ENCODE results near the gene CCT4.
"Not testable (repeated sequence)": the region's sequence is repeated elsewhere in the genome, so short reads cannot be mapped to it uniquely, and the experiment has no call there.

CCT4 gene

GRCh38 chr2:61910603-61911002 lies 22.1 kb upstream of the CCT4 start:
- Histone ChIP-seq H3K9me3 (ENCODE audit: control insufficient read depth in 2 of 2, low read length in 2 of 2) (no peaks in the 10 kb centered on the region), H3K27me3 (ENCODE audit: control insufficient read depth in 1 of 2, insufficient read depth in 2 of 2, low read length in 2 of 2) (no peaks in the 10 kb centered on the region), H3K4me3 (ENCODE audit: low read length in 2 of 2) (no peak overlapping the region), H3K27ac (ENCODE audit: low read length) (no peak overlapping the region), H3K9ac (ENCODE audit: low read length in 2 of 2) (no peak overlapping the region), H3K4me1 (ENCODE audit: control insufficient read depth, insufficient read depth, low read length) (peaks cover 5% of the 10 kb centered on the region), H3K36me3 (ENCODE audit: control insufficient read depth in 2 of 2, insufficient read depth in 2 of 2, low read length in 2 of 2) (no peaks in the 10 kb centered on the region)

GRCh38 chr2:61909116-61909515 lies 20.7 kb upstream of the CCT4 start:
- no peak overlapping the region for H3K4me3 ChIP-seq (ENCODE audit: low read length in 2 of 2)
- H3K4me1 ChIP-seq (ENCODE audit: control insufficient read depth, insufficient read depth, low read length): peaks cover 5% of the 10 kb centered on the region
- no peak overlapping the region for H3K27ac ChIP-seq (ENCODE audit: low read length)
- no peaks in the 10 kb centered on the region for H3K36me3 ChIP-seq (ENCODE audit: control insufficient read depth in 2 of 2, insufficient read depth in 2 of 2, low read length in 2 of 2)
- no peak overlapping the region for H3K9ac ChIP-seq (ENCODE audit: low read length in 2 of 2)
- H3K9me3 ChIP-seq (ENCODE audit: control insufficient read depth in 2 of 2, low read length in 2 of 2): no peaks in the 10 kb centered on the region
- no peaks in the 10 kb centered on the region for H3K27me3 ChIP-seq (ENCODE audit: control insufficient read depth in 1 of 2, insufficient read depth in 2 of 2, low read length in 2 of 2)

- Histone ChIP-seq H3K9ac (ENCODE audit: low read length in 2 of 2) (peak overlapping the region; percentile 89 to 97), H3K27ac (ENCODE audit: low read length) (no peak overlapping the region), H3K4me3 (ENCODE audit: low read length in 2 of 2) (peak overlapping the region; percentile 95 to 96), H3K36me3 (ENCODE audit: control insufficient read depth in 2 of 2, insufficient read depth in 2 of 2, low read length in 2 of 2) (no peaks in the 10 kb centered on the region), H3K27me3 (ENCODE audit: control insufficient read depth in 1 of 2, insufficient read depth in 2 of 2, low read length in 2 of 2) (no peaks in the 10 kb centered on the region), H3K4me1 (ENCODE audit: control insufficient read depth, insufficient read depth, low read length) (peaks cover 5% of the 10 kb centered on the region), H3K9me3 (ENCODE audit: control insufficient read depth in 2 of 2, low read length in 2 of 2) (no peaks in the 10 kb centered on the region)
Measured at GRCh38 chr2:61906186-61906470, 17.7 kb upstream of the CCT4 start.

- Histone ChIP-seq H3K4me1 (ENCODE audit: control insufficient read depth, insufficient read depth, low read length) (peaks cover 5% of the 10 kb centered on the region), H3K9me3 (ENCODE audit: control insufficient read depth in 2 of 2, low read length in 2 of 2) (no peaks in the 10 kb centered on the region), H3K27me3 (ENCODE audit: control insufficient read depth in 1 of 2, insufficient read depth in 2 of 2, low read length in 2 of 2) (no peaks in the 10 kb centered on the region), H3K36me3 (ENCODE audit: control insufficient read depth in 2 of 2, insufficient read depth in 2 of 2, low read length in 2 of 2) (no peaks in the 10 kb centered on the region), H3K9ac (ENCODE audit: low read length in 2 of 2) (peak within 1 kb of the TSS; percentile 89 to 97), H3K27ac (ENCODE audit: low read length) (peak within 1 kb of the TSS; percentile 37), H3K4me3 (ENCODE audit: low read length in 2 of 2) (peak within 1 kb of the TSS; percentile 95 to 96)
Measured at GRCh38 chr2:61905372-61906185, 17.1 kb upstream of the CCT4 start, which contains the start of gene COMMD1. COMMD1 (plus strand) TSS chr2:61905674; CDS start chr2:61905679, 5 bp downstream.

GRCh38 chr2:61900281-61900680 lies 11.8 kb upstream of the CCT4 start:
- Histone ChIP-seq H3K4me1 (ENCODE audit: control insufficient read depth, insufficient read depth, low read length) (no peaks in the 10 kb centered on the region), H3K27me3 (ENCODE audit: control insufficient read depth in 1 of 2, insufficient read depth in 2 of 2, low read length in 2 of 2) (no peaks in the 10 kb centered on the region), H3K27ac (ENCODE audit: low read length) (no peak overlapping the region), H3K36me3 (ENCODE audit: control insufficient read depth in 2 of 2, insufficient read depth in 2 of 2, low read length in 2 of 2) (no peaks in the 10 kb centered on the region), H3K9me3 (ENCODE audit: control insufficient read depth in 2 of 2, low read length in 2 of 2) (no peaks in the 10 kb centered on the region), H3K9ac (ENCODE audit: low read length in 2 of 2) (no peak overlapping the region), H3K4me3 (ENCODE audit: low read length in 2 of 2) (no peak overlapping the region)

- H3K27me3 ChIP-seq (ENCODE audit: control insufficient read depth in 1 of 2, insufficient read depth in 2 of 2, low read length in 2 of 2): no peaks in the 10 kb centered on the region
- H3K9ac ChIP-seq (ENCODE audit: low read length in 2 of 2): no peak overlapping the region
- H3K4me1 ChIP-seq (ENCODE audit: control insufficient read depth, insufficient read depth, low read length): no peaks in the 10 kb centered on the region
- no peaks in the 10 kb centered on the region for H3K36me3 ChIP-seq (ENCODE audit: control insufficient read depth in 2 of 2, insufficient read depth in 2 of 2, low read length in 2 of 2)
- no peak overlapping the region for H3K4me3 ChIP-seq (ENCODE audit: low read length in 2 of 2)
- no peaks in the 10 kb centered on the region for H3K9me3 ChIP-seq (ENCODE audit: control insufficient read depth in 2 of 2, low read length in 2 of 2)
- H3K27ac ChIP-seq (ENCODE audit: low read length): no peak overlapping the region
Measured at GRCh38 chr2:61898810-61899209, 10.4 kb upstream of the CCT4 start.

GRCh38 chr2:61887717-61888266 lies 664 bp downstream of the CCT4 start:
- no peaks in the 10 kb centered on the region for H3K9me3 ChIP-seq (ENCODE audit: control insufficient read depth in 2 of 2, low read length in 2 of 2)
- no peaks in the 10 kb centered on the region for H3K27me3 ChIP-seq (ENCODE audit: control insufficient read depth in 1 of 2, insufficient read depth in 2 of 2, low read length in 2 of 2)
- peak overlapping the region; percentile 96 for H3K27ac ChIP-seq (ENCODE audit: low read length)
- peak overlapping the region; percentile 78 to 98 for H3K9ac ChIP-seq (ENCODE audit: low read length in 2 of 2)
- peaks cover 12 to 14% of the 10 kb centered on the region in 2 donors for H3K36me3 ChIP-seq (ENCODE audit: control insufficient read depth in 2 of 2, insufficient read depth in 2 of 2, low read length in 2 of 2)
- H3K4me3 ChIP-seq (ENCODE audit: low read length in 2 of 2): peak overlapping the region; percentile 81 to 96
- H3K4me1 ChIP-seq (ENCODE audit: control insufficient read depth, insufficient read depth, low read length): peaks cover 14% of the 10 kb centered on the region

- no peak overlapping the region for H3K9ac ChIP-seq (ENCODE audit: low read length in 2 of 2)
- peak overlapping the region in 1 of 2 donors; percentile 96 for H3K4me3 ChIP-seq (ENCODE audit: low read length in 2 of 2)
- H3K27me3 ChIP-seq (ENCODE audit: control insufficient read depth in 1 of 2, insufficient read depth in 2 of 2, low read length in 2 of 2): no peaks in the 10 kb centered on the region
- H3K9me3 ChIP-seq (ENCODE audit: control insufficient read depth in 2 of 2, low read length in 2 of 2): no peaks in the 10 kb centered on the region
- H3K27ac ChIP-seq (ENCODE audit: low read length): no peak overlapping the region
- peaks cover 14% of the 10 kb centered on the region for H3K4me1 ChIP-seq (ENCODE audit: control insufficient read depth, insufficient read depth, low read length)
- H3K36me3 ChIP-seq (ENCODE audit: control insufficient read depth in 2 of 2, insufficient read depth in 2 of 2, low read length in 2 of 2): peaks cover 17 to 19% of the 10 kb centered on the region in 2 donors
Measured at GRCh38 chr2:61885896-61886603, 2.4 kb downstream of the CCT4 start.

GRCh38 chr2:61882850-61883249 lies 5.6 kb downstream of the CCT4 start:
- H3K4me1 ChIP-seq (ENCODE audit: control insufficient read depth, insufficient read depth, low read length): peaks cover 11% of the 10 kb centered on the region
- no peak overlapping the region for H3K9ac ChIP-seq (ENCODE audit: low read length in 2 of 2)
- no peaks in the 10 kb centered on the region for H3K9me3 ChIP-seq (ENCODE audit: control insufficient read depth in 2 of 2, low read length in 2 of 2)
- no peak overlapping the region for H3K27ac ChIP-seq (ENCODE audit: low read length)
- no peaks in the 10 kb centered on the region for H3K27me3 ChIP-seq (ENCODE audit: control insufficient read depth in 1 of 2, insufficient read depth in 2 of 2, low read length in 2 of 2)
- peaks cover 38 to 40% of the 10 kb centered on the region in 2 donors for H3K36me3 ChIP-seq (ENCODE audit: control insufficient read depth in 2 of 2, insufficient read depth in 2 of 2, low read length in 2 of 2)
- H3K4me3 ChIP-seq (ENCODE audit: low read length in 2 of 2): no peak overlapping the region

- not testable (repeated sequence) for H3K4me1 ChIP-seq (ENCODE audit: control insufficient read depth, insufficient read depth, low read length); H3K27me3 ChIP-seq (ENCODE audit: control insufficient read depth in 1 of 2, insufficient read depth in 2 of 2, low read length in 2 of 2); H3K9ac ChIP-seq (ENCODE audit: low read length in 2 of 2); H3K27ac ChIP-seq (ENCODE audit: low read length); H3K4me3 ChIP-seq (ENCODE audit: low read length in 2 of 2); H3K9me3 ChIP-seq (ENCODE audit: control insufficient read depth in 2 of 2, low read length in 2 of 2)
- peaks cover 55 to 58% of the 10 kb centered on the region in 2 donors for H3K36me3 ChIP-seq (ENCODE audit: control insufficient read depth in 2 of 2, insufficient read depth in 2 of 2, low read length in 2 of 2)
Measured at GRCh38 chr2:61879351-61879750, 9.1 kb downstream of the CCT4 start.

Measured in stomach smooth muscle (tissue), 2 donors.